NCI-H1436 (cell line): ENCODE measurements around the gene DDX20.
"Not testable (repeated sequence)": the region's sequence is repeated elsewhere in the genome, so short reads cannot be mapped to it uniquely, and the experiment has no call there.

Experiments used
- DNase-seq: peaks from one replicate; lab custom pipeline; 2025; lab: John Stamatoyannopoulos, UW

The DDX20 gene

DNA sequence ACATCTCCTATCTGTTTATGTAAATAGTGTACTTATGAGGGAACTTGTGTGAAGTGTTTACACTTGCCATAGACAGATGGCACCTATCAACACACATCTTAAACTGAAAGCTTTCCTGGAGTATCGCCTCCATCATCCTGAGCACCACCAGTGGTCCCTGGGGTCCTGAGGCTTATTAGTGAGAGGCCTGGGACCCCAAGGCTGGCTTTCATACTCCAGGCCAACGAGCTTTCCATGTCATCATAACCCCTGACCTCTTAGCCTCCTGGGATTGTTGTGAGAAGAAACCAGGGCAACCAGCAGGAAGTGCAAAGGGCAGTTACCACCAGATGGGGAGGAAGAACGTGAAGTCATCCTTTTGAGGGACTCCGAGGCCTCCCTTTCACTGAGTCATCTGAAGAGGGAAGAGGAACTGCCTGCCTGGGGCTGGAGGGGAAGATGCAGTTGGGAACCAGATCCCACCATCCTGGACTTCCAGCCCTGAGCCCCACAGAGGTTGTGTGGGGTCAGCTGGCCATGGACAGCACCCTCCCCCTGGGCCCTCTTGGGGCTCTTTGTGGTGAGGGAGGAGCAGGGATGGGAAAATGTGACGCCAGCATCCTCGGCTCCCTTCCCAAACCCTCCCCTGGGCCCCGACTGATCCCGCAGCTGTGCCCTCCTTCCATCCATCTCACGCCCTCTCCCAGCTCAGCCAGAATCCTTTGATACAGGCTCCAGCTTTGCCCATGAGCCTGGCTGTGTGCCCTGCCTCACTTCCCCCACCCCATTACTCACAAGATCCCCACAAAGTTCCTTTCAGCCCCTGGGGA lies 22.3 kb upstream of the DDX20 start:
- DNase-seq = no peak

- no peak for DNase-seq
Measured at GRCh38 chr1:111733992-111734341, 21.7 kb upstream of the DDX20 start.

DNA sequence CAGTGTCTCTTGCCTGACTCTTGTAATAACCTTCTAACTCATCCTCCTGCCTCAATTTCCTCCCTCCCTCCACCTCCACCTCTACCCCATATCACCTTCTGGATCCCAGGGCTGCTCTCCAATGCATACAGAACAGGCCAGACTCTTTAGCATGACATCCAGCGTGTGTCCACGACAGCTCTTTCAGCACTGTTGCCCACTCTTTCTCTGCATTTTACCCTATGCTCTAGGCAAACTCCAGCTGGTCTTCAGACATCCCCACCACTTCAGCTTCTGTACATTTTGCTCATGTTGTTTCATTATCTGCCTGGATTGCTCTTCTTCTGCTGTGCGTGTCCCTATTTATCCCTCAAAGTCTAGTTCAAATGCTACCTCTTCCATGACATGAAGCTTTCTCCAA lies 21.3 kb upstream of the DDX20 start:
- no peak for DNase-seq

GRCh38 chr1:111734856-111735255 lies 20.8 kb upstream of the DDX20 start:
- no peak for DNase-seq

GRCh38 chr1:111735321-111735720 lies 20.4 kb upstream of the DDX20 start:
- DNase-seq = no peak

DNA sequence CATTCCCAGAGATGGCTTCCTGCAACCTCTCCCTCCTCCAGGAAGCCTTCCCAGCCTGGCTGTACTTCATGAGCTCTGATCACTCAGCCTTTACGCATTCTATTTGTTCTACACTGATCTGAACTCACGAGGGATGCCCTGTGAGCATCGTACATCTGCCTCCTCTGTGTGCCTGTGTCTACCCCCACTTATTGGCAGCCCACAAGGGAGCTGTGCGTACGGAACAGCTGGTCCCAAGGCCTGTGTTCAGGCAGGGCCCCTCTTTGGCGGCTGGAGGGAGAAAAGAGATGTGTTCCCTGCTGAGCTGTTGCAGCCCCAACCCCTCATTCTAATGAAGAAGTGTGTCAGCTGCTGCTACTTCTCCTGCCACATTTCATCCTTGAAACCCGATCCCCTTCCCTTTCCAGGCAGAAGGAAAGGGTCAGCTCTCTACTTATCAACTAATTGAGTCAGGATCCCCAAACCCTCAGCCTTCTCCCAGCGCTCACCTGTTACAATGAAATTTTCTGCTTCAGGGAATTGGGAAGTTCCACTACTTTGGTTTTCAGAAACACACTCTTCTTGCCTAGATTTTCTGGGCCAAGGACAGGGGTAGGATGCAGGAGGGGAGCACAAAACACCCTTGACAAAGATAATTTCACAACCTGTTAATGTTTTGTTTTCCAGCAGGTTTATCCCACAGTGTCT lies 19.7 kb upstream of the DDX20 start:
- no peak for DNase-seq

GRCh38 chr1:111736548-111737215 lies 19.0 kb upstream of the DDX20 start:
- no peak for DNase-seq

DNA sequence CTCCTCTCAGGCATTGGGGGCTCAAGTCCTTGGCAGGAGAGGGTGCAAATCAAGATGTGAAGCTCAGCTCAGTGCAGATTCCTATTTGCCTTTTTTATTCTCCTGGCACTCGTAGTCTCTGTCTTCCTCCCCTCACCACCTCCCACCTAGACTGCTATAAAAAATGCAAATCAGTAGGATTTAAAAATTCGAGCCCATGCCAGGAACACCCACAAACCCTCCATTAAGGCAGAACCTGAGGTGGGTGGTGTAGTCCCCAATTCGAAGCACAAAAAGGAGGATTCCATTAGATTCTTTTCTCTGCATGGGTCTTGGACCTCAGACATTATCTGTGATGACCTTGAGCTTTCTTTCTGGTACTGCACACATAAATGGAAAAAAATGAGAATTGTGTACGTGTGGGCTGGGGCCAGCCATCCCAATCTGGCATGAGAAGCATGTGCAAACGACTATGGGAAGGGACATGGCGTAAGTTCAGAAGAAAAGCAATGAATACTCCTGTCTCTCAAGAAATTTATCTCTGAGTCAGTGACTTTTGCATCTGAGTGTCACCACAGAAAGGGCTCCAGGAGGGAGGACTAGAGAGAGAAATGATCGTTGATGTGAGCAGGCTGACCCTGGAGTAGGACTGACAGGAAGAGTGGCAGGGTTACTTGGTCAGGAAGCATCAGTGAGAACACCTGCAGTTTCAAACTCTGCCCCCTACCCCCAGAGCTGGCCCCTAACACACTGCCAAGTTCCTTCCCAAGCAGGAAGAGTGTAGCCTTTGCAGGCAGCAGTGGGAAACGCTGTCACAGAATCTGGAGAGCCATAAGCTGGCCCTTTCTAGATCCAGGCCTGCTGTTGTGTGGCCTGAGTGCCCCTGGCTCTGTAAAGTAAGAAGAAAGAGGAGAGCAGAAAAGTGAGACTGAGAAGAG lies 18.2 kb upstream of the DDX20 start:
- DNase-seq = no peak

GRCh38 chr1:111738133-111738435 lies 17.6 kb upstream of the DDX20 start:
- DNase-seq = no peak

DNA sequence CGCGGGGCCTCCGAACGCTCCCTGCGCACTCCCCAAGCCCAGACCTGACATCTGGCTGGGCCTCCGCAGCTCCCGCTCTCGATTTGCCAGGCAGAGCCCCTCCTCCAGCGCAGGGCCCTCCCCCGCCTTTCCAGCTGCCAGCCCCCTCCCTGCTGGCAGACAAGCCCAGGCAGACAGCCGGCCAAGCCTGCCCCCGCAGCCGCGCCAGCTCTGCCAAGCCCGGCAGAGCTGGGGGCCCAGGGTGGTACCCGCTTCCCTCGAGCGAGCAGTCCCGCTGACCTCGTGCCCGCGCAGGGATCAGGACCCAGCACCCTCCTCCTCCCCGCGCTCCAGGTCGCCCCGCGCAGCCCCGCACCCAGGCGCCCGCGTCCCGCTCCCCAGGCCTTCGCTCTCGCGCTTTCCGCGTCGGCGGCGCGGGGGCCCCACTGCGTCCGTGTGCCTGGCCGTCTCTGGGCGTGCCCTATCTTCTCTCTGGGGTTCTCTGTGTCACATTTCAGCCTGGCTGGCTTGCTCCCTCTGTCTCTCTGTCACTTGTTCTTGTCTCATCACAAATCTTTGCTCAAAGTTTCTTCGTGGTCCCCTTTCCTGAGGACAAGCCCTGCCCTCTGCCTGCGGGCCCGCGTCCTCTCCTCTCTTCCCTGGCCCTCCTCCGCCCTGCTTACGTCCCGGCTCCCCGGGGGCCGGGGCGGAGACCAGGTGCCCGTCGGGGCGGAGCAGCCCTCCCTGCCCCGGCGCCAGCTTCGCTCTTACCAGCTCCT lies 17.1 kb upstream of the DDX20 start:
- DNase-seq = peak; percentile 70

GRCh38 chr1:111739194-111739924 lies 16.3 kb upstream of the DDX20 start, which contains the start of gene INKA2:
Gene INKA2, minus strand, starts transcription at chr1:111739395. Its CDS starts 153 bp downstream, at chr1:111739242.
- DNase-seq = peak; percentile 83

DNA sequence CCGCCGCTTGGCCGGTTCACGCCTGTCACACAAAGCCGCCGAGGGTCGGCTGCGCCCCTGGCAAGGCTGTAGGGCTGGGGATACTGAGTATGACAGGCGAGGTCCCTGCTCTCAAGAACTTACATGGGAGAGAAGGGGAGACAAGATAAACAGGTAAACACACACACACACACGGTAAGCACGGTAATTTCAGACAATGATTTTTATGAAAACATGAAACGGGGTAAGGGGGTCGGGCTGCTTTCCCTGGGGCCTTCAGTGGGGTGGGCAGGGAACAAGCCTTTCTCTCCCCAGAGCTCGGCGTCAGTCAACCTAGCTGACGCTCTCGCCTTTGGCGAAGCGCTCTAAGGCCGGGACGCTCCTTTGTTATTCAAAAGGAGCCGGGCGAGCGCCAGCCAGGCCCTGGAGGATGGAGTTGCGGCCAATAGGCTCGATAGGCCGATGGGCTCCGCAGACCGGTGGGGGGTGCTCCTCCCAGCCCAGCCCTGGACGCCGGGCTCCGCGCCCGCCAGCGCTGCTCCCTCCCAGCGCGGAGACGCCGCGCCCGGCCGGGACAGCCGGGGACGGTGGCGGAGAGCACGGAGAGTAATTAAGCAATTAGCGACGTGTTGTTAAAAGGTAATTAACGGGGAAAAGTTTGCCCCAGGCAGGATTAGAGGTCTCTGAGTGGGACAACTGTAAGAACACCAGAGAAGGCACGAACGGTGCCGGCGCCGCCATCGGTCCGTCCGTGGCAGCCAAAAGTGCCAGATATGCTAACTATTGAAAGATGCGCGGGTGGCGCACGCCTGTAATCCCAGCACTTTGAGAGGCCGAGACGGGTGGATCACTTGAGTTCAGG lies 15.6 kb upstream of the DDX20 start:
- DNase-seq = peak; percentile 49

DNA sequence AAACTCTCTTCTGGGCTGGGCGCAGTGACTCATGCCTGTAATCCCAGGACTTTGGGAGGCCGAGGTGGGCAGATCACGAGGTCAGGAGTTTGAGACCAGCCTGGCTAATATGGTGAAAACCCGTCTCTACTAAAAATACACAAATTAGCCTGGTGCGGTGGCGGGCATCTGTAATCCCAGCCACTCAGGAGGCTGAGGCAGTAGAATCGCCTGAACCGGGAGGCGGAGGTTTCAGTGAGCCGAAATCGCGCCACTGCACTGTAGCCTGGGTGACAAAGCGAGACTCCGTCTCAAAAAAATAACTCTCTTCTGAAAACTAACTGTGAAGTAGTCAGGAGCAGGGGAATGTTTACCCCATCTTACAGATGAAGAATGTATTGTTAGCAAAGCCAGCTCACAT lies 13.4 kb upstream of the DDX20 start:
- DNase-seq = not testable (repeated sequence)

DNA sequence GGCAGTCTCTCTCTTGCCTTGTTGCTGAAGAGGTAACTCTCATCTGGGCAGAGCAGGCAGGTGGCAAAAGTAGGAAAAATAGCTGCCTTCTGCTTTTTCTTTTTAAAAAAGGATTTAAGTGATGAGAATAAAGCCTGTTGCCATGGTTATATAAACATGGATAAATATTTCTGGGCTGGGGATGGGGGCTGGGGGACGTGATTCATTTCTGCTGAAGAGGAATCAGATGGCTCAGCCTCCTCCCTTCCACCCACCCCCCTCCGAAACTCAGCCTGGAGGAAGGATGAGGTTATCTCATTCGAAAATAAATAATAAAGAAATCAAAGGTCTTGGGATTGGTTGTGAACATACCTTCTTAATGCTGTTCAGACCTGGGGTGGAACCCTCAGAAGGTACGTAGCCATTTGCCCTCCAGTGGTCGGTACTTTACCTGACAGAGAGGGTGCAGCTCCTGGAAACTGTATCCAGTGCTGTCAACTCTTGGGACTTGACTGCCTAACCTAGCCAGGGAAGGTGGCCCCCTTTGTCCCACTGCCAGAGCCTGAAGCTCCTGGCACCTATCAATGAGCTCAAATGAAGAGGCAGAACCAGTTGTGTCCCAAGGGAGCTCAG lies 12.7 kb upstream of the DDX20 start:
- no peak for DNase-seq

DNA sequence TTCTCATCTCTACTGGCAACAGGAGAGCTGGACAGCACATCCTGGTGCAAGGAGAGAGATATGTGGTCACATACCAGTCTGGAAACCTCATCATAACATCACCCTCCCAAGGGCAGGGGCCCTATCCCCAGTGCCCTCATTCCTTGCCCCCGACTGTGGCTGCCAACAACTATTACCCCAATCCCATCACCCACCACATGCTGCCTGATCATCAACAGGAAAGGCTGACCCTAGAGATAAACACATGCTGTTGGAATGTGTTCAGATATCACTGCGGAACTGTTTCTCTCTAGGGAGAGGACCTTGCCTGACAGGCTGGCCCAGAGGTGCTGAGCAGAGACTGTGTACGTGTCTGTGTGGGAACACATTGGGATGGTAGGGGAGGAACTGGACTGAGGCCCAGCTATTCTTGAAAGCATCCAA lies 12.0 kb upstream of the DDX20 start:
- DNase-seq = no peak

DNA sequence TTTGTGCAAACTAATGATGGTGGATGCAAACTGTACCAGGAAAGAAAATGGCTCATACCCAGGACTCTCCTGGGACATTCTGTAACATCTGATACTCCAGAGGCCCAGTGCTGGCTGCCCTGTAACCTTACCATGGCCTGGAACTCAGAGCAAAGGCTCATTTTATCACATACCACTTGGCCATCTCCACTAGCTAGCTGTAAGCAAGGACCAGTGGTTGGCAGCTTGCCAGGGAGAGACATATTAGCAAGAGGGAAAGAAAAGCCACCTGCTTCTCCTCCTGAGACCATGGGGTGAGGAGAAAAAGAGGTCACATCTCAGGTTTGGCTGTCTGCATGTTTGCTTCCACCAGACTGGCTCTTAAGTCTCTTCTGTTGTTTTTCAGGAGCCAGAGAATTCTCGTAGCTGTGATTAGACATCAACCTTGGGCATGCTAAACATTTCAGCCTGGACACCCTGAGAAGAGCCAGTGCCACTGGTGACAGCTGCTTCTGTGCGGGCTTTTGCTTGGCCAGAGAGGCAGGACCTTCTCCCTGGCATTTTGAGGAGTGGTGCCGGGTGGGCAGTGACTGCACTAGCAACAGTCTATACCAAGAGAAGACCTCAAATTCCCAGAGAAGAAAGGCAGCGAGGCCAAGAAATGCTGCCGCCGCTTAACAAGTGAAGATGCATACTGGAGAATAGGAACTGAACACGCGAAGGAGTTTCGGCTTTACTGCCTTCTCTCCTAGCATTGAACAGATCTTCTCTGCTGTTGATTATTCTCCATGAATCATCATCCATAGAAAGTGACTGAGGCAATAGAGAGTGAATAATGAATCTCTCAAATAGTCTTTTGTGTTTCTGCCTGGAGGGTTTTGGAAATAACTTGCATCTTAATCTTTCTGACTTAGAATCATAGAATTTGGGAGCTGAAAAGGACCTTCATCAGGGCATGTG lies 9.8 kb upstream of the DDX20 start:
- no peak for DNase-seq

DNA sequence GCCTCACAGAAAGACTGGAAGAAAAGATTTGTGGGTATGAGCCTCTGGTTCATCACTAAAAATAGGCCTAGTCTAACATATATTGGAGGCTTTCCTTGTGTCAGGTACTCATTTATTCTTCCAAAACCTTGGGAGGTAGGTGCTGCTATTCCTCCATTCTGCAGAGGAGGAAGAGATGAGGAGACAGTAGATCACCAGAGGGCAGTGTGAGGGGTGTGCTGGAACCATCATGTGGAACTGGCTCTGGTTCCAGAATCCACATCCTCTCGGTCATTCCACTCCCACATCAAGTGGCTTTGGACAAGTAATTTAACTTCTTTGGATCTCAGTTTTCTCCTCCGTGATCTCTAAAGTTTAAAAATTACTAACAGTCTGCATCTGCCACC lies 9.1 kb upstream of the DDX20 start:
- DNase-seq = no peak

GRCh38 chr1:111747282-111747734 lies 8.4 kb upstream of the DDX20 start:
- DNase-seq = peak; percentile 52
